ENCODE measurements around the gene KCNH1. TPM values are rescaled to one million over a fixed set of nuclear protein-coding genes. Genes with fewer than 3 reads are reported as not detected.
"Not testable (repeated sequence)": the region's sequence is repeated elsewhere in the genome, so short reads cannot be mapped to it uniquely, and the experiment has no call there.

Gene KCNH1
- total and polyA plus RNA-seq, 5 experiments from 2014 or later: not detected

DNA sequence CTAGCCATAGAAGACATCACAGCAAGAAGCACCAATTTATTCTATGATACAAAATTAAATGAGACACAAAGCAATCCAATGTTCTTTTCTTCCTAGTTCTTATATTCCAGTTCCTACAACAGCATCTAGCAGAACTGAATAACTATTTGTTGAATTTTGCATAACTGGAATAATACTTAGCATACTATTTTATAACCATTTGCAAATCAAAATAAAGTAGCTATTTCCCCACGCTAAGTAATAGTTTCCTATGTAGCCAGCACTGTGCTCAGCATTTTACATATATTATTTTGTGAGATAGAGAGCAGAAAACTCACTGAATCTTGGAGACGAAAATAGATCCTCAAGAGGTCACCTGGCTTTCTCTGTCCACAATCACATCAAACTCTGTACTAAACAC, 42.1 kb downstream of the KCNH1 start:
- POLR2A ChIA-PET: no interaction called here
- Mint-ChIP-seq H3K4me1 (no peaks in the 10 kb centered on the region), H3K27ac (no peak overlapping the region), H3K27me3 (peaks cover 0 to 19% (median 6%) of the 10 kb centered on the region in 5 donors), H3K9me3 (no peaks in the 10 kb centered on the region), H3K36me3 (no peaks in the 10 kb centered on the region), H3K4me3 (no peak overlapping the region)
- DNase-seq: no peak
- no peak for ATAC-seq

GRCh38 chr1:211089536-211089935, 44.4 kb downstream of the KCNH1 start:
- no peaks in the 10 kb centered on the region for H3K9me3 Mint-ChIP-seq
- H3K4me1 Mint-ChIP-seq: no peaks in the 10 kb centered on the region
- H3K36me3 Mint-ChIP-seq: no peaks in the 10 kb centered on the region
- H3K27me3 Mint-ChIP-seq: peaks cover 0 to 25% (median 3%) of the 10 kb centered on the region in 5 donors
- DNase-seq: no peak
- no peak overlapping the region for H3K4me3 Mint-ChIP-seq
- POLR2A ChIA-PET: no interaction called here
- no peak for ATAC-seq
- H3K27ac Mint-ChIP-seq: no peak overlapping the region

DNA sequence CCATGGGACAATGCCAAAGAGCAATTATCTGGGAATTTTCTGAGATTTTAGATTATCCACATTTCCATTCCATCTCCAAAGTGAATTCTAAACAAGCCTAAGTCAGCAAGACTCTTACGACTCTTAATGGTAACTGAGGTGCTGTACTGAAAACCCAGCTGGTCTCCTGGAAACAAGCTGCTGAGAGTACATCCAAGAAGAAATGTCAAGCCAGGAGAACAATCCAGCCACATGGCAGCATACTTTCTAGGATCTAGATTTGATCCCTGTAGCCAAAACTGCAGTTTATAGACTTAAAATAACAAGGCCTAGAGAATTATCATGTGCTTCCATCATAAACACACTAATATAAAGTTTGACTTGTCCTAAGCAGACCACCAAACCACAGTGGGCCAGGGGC, 45.8 kb downstream of the KCNH1 start:
- ATAC-seq: no peak
- Mint-ChIP-seq H3K4me1 (no peaks in the 10 kb centered on the region), H3K4me3 (no peak overlapping the region), H3K27ac (no peak overlapping the region), H3K36me3 (no peaks in the 10 kb centered on the region), H3K27me3 (peaks cover 0 to 16% (median 3%) of the 10 kb centered on the region in 5 donors), H3K9me3 (no peaks in the 10 kb centered on the region)
- POLR2A ChIA-PET: no interaction called here
- no peak for DNase-seq

DNA sequence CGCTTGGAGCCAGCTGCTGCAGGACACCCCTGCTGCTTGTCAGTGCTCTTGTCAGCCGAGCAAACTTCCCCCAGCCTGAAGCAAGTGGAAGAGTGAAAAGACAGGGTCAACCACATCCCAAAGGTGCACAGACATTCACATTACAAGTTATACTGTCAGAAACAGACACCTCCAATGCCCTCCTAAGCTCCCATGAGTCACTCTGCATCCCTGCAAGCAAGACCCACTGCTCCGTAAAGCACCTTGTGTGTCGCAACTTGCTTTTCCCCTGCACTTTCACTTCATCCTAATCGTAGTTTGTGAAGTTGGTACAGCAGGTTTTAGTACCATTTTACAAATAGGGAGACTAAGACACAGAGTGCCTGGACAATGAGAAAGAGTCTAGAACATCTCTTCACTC, 51.1 kb downstream of the KCNH1 start:
- no peak overlapping the region for H3K4me3 Mint-ChIP-seq
- ATAC-seq (no peak), DNase-seq (no peak)
- H3K36me3 Mint-ChIP-seq: no peaks in the 10 kb centered on the region
- no peak overlapping the region for H3K27ac Mint-ChIP-seq
- H3K4me1 Mint-ChIP-seq: no peaks in the 10 kb centered on the region
- peaks cover 0 to 13% (median 1%) of the 10 kb centered on the region in 5 donors for H3K27me3 Mint-ChIP-seq
- POLR2A ChIA-PET: no interaction called here
- peaks cover 0 to 3% (median 0%) of the 10 kb centered on the region in 9 donors for H3K9me3 Mint-ChIP-seq

DNA sequence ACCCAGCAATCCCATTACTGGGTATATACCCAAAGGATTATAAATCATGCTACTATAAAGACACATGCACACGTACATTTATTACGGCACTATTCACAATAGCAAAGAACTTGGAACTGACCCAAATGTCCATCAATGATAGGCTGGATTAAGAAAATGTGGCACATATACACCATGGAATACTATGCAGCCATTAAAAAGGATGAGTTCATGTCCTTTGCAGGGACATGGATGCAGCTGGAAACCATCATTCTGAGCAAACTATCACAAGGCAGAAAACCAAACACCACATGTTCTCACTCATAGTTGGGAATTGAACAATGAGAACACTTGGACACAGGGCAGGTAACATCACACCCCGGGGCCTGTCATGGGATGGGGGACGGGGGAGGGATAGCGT, 52.5 kb downstream of the KCNH1 start:
- H3K4me1 Mint-ChIP-seq, H3K9me3 Mint-ChIP-seq, H3K27ac Mint-ChIP-seq, ATAC-seq, H3K36me3 Mint-ChIP-seq, POLR2A ChIA-PET, DNase-seq, H3K4me3 Mint-ChIP-seq: not testable (repeated sequence)
- H3K27me3 Mint-ChIP-seq: peaks cover 0 to 13% (median 3%) of the 10 kb centered on the region in 5 donors

DNA sequence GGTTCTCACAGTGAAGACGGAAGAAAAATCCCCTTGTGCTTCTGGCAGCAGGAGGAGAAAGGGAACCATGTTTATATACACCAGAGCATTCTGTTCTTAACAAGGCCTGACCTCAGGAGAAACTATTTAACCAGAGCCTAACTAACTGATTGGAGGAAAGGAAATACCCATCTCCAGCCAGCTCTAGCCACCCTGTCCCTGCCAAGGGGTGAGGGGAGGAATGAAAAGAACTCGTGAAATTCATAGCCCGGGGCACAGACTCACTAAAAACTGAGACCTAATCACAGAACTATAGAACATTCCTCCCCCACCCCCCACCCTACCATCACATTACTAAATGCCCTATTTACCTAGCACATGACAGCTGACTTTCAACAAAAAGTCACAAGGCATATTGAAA, 65.0 kb downstream of the KCNH1 start:
- no peak overlapping the region for H3K27ac Mint-ChIP-seq
- H3K27me3 Mint-ChIP-seq: peaks cover 3 to 29% (median 5%) of the 10 kb centered on the region in 5 donors
- H3K36me3 Mint-ChIP-seq: no peaks in the 10 kb centered on the region
- H3K9me3 Mint-ChIP-seq: peaks cover 0 to 8% (median 0%) of the 10 kb centered on the region in 9 donors
- no peak for DNase-seq
- H3K4me3 Mint-ChIP-seq: no peak overlapping the region
- H3K4me1 Mint-ChIP-seq: no peaks in the 10 kb centered on the region
- POLR2A ChIA-PET: no interaction called here
- ATAC-seq: no peak

DNA sequence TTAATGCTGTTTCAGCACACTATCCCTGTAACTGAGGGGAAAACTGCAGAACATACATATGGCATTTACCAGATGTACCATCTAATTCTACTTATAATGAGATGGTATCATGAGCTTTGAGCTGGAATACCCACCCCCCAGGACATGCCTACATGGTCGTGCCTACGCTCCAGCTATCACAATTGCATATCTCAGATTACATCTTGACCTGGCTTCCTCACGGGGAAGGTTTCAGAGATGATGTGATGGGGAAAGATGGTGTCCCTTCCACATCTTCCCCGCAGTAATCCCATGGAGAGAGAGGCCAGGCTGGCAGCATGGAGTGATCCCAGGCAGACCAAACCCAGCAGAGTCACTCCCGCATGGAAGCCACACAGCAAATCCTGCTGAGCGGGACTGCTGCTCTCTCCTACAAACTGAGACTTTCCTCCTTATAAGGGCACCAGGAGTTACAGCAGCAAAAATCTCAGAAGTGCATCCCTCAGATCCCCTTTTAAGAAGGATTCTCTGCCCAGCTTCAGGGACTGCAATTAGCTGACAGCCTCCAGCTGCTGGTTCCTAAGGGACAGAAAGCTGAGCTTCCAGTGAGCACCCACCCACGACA, 67.1 kb downstream of the KCNH1 start:
- Mint-ChIP-seq H3K36me3 (no peaks in the 10 kb centered on the region), H3K27me3 (peaks cover 5 to 26% (median 14%) of the 10 kb centered on the region in 5 donors), H3K4me1 (no peaks in the 10 kb centered on the region), H3K4me3 (no peak overlapping the region), H3K27ac (no peak overlapping the region), H3K9me3 (peaks cover 0 to 6% (median 0%) of the 10 kb centered on the region in 9 donors)
- DNase-seq (no peak), ATAC-seq (no peak)
- POLR2A ChIA-PET: no interaction called here

GRCh38 chr1:211041838-211042237, 92.1 kb downstream of the KCNH1 start:
- H3K27me3 Mint-ChIP-seq: peaks cover 0 to 23% (median 9%) of the 10 kb centered on the region in 5 donors
- H3K9me3 Mint-ChIP-seq, POLR2A ChIA-PET, H3K4me3 Mint-ChIP-seq, H3K4me1 Mint-ChIP-seq, DNase-seq, H3K36me3 Mint-ChIP-seq, ATAC-seq, H3K27ac Mint-ChIP-seq: not testable (repeated sequence)

DNA sequence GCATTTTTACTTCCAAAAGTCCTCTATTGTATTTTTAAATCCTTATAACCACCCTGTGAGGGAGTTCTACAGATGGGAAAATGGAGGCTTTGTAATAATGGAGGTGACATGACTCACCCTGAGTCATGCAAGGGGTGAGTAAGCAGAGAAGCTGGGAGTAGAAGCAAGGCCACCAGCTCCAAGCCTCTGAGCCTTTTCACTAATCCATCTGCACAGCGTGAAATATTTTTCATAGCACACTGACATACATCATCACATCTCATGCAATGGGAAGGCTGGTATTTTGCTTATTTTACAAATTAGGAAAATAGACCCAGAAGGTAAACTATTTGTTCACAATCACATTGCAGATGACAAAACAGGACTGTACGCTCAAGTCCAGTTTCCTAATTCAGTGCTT, 96.9 kb downstream of the KCNH1 start:
- Mint-ChIP-seq H3K27me3 (peaks cover 0 to 10% (median 3%) of the 10 kb centered on the region in 5 donors), H3K36me3 (no peaks in the 10 kb centered on the region), H3K4me1 (no peaks in the 10 kb centered on the region), H3K9me3 (peaks cover 0 to 3% (median 0%) of the 10 kb centered on the region in 9 donors), H3K27ac (no peak overlapping the region), H3K4me3 (no peak overlapping the region)
- DNase-seq: no peak
- POLR2A ChIA-PET: no interaction called here
- ATAC-seq: no peak

DNA sequence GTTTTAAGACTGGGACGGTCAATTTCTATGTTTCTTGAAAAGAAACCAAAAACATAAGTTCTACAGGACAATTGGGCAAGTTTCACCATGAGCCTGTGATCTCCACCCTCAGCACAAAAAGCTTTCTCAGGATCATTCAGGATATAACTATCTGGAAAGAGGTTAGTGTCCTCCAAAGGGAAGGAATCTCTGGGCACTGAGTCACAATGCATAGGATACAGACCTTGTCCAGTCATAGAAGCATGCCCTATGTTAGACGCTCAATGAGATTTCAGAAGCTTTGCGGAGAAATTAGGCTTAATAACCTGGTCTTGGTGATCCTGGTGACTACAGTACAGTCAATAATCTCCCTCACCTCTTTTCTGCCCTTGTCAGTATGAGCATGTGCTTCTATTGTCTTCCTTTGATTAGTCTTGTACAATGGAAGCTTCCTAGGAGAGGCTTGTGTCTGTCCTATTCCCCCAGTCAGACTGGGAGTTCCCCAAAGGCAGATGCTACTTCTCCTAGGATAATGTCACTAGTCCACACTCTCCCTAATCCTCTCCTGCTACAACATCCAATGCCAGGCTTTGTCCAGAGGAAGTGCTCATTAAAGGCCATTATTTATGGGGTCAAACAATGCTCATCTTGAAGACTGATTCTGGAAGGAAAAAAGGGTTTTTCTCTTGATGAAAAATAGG, 97.4 kb downstream of the KCNH1 start:
- Mint-ChIP-seq H3K27ac (no peak overlapping the region), H3K4me3 (no peak overlapping the region), H3K27me3 (peaks cover 0 to 10% (median 3%) of the 10 kb centered on the region in 5 donors), H3K36me3 (no peaks in the 10 kb centered on the region), H3K4me1 (no peaks in the 10 kb centered on the region), H3K9me3 (peaks cover 0 to 3% (median 0%) of the 10 kb centered on the region in 9 donors)
- no peak for DNase-seq
- ATAC-seq: no peak
- POLR2A ChIA-PET: no interaction called here

- Mint-ChIP-seq H3K27me3 (peaks cover 0 to 10% (median 3%) of the 10 kb centered on the region in 5 donors), H3K9me3 (peaks cover 0 to 3% (median 0%) of the 10 kb centered on the region in 9 donors), H3K4me1 (no peaks in the 10 kb centered on the region), H3K4me3 (no peak overlapping the region), H3K27ac (no peak overlapping the region), H3K36me3 (no peaks in the 10 kb centered on the region)
- POLR2A ChIA-PET: no interaction called here
- no peak for DNase-seq
- ATAC-seq: no peak
Measured at GRCh38 chr1:211035821-211036380, 98.0 kb downstream of the KCNH1 start.

GRCh38 chr1:211033921-211034525, 99.9 kb downstream of the KCNH1 start:
- H3K36me3 Mint-ChIP-seq: no peaks in the 10 kb centered on the region
- POLR2A ChIA-PET: no interaction called here
- peaks cover 0 to 5% (median 0%) of the 10 kb centered on the region in 9 donors for H3K9me3 Mint-ChIP-seq
- peaks cover 0 to 10% (median 3%) of the 10 kb centered on the region in 5 donors for H3K27me3 Mint-ChIP-seq
- H3K4me1 Mint-ChIP-seq: no peaks in the 10 kb centered on the region
- no peak for DNase-seq
- ATAC-seq: no peak
- H3K4me3 Mint-ChIP-seq: no peak overlapping the region
- H3K27ac Mint-ChIP-seq: peak overlapping the region in 1 of 10 donors; percentile 27

DNA sequence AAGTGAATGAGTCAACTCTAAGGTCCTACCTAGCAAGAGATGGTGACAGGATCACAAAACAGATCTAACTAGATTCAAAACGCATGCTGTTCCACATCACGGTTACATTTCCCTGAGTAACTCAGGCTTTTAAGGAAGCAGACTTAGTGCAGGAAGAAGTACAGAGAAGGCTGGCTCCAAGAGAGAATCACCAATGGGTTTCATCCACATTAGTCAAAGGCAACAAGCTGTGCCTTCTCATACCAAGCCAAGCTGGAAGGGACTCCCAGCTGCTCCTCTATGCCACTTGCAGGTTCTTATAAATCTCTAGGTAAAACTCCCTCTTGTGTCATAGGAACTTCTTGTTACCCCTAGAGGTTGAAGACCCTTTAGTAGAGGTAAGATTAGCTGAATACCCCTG, 109.0 kb downstream of the KCNH1 start:
- peaks cover 10 to 52% (median 24%) of the 10 kb centered on the region in 5 donors for H3K27me3 Mint-ChIP-seq
- DNase-seq: no peak
- H3K36me3 Mint-ChIP-seq: no peaks in the 10 kb centered on the region
- H3K27ac Mint-ChIP-seq: no peak overlapping the region
- peaks cover 0 to 10% (median 0%) of the 10 kb centered on the region in 9 donors for H3K9me3 Mint-ChIP-seq
- POLR2A ChIA-PET: no interaction called here
- no peak for ATAC-seq
- no peak overlapping the region for H3K4me3 Mint-ChIP-seq
- no peaks in the 10 kb centered on the region for H3K4me1 Mint-ChIP-seq
